DND-41 (cell line): ENCODE measurements around the gene CASP8AP2.

Source experiments
- CTCF ChIP-seq: IDR thresholded peaks from 2 replicates; pipeline ENCODE4 v1.5.1; 2012; ENCODE audit warnings: borderline replicate concordance, low read length, moderate library complexity, mild to moderate bottlenecking; ENCODE audit not compliant: poor library complexity, severe bottlenecking; ENCODE audit errors: extremely low read depth
- EZH2 ChIP-seq: IDR thresholded peaks from 3 replicates; pipeline ENCODE4 v1.6.1; 2012; ENCODE audit warnings: borderline replicate concordance, low read depth, mild to moderate bottlenecking, moderate library complexity, low read length, inconsistent platforms; ENCODE audit not compliant: severe bottlenecking

GRCh38 chr6:89888871-89889270 lies 59.2 kb downstream of the CASP8AP2 start:
- TF ChIP-seq CTCF (no peak), EZH2 (no peak)
